ENCODE data around the gene TMEM134. TPM values are rescaled to one million over a fixed set of nuclear protein-coding genes. Genes with fewer than 3 reads are reported as not detected.
A peak's percentile ranks its signal among the peaks of the same experiment; 100 is the strongest.
"Not testable (repeated sequence)": the region's sequence is repeated elsewhere in the genome, so short reads cannot be mapped to it uniquely, and the experiment has no call there.

TMEM134 gene
- polyA plus RNA-seq, 3 donors = 40.3 to 67.0 (median 54.6) TPM

DNA sequence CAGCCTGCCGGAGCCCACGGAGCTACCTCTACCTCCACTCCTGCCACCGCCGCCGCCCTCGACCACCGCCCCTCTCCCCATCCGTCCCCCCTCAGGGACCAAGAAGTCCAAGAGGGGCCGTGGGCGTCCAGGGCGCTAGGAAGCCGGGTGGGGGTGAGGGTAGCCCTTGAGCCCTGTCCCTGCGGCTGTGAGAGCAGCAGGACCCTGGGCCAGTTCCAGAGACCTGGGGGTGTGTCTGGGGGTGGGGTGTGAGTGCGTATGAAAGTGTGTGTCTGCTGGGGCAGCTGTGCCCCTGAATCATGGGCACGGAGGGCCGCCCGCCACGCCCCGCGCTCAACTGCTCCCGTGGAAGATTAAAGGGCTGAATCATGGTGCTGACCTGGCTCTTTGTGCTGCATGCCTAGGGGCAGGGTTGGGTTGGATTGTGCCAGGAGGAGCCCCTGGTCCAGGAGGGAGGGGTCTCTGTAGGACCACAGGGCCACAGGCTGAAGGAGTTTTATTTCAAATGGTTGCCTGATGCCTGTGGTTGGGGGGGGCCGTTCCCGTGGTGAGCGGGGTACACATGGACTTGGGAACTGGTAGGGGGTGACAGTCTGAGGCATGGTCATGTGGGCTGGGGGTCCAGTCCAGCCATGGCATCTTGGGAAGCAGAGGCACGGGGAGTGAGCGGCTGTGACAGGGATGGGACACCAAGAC is 33.9 kb downstream of the TMEM134 start:
- no peak for DNase-seq (ENCODE audit: extremely low read depth in 1 of 11, low read depth in 9 of 11, low spot score in 4 of 11)

DNA sequence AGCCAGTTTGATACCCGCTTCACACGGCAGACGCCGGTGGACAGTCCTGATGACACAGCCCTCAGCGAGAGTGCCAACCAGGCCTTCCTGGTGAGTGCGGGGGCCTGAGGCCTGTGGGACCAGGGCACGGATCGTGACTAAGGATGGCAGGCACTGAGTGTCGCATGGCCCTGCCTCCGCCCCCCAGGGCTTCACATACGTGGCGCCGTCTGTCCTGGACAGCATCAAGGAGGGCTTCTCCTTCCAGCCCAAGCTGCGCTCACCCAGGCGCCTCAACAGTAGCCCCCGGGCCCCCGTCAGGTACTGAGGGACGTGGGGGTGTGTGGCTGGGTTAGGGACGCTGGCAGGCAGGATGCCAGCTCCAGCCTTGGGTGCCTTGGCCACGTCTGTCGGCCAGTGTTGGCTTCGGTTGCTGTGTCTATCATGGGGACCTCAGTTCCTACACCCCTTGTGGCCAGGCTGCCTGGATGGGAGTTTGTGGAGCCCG is 34.6 kb downstream of the TMEM134 start:
- DNase-seq (ENCODE audit: extremely low read depth in 1 of 11, low read depth in 9 of 11, low spot score in 4 of 11) = no peak

DNA sequence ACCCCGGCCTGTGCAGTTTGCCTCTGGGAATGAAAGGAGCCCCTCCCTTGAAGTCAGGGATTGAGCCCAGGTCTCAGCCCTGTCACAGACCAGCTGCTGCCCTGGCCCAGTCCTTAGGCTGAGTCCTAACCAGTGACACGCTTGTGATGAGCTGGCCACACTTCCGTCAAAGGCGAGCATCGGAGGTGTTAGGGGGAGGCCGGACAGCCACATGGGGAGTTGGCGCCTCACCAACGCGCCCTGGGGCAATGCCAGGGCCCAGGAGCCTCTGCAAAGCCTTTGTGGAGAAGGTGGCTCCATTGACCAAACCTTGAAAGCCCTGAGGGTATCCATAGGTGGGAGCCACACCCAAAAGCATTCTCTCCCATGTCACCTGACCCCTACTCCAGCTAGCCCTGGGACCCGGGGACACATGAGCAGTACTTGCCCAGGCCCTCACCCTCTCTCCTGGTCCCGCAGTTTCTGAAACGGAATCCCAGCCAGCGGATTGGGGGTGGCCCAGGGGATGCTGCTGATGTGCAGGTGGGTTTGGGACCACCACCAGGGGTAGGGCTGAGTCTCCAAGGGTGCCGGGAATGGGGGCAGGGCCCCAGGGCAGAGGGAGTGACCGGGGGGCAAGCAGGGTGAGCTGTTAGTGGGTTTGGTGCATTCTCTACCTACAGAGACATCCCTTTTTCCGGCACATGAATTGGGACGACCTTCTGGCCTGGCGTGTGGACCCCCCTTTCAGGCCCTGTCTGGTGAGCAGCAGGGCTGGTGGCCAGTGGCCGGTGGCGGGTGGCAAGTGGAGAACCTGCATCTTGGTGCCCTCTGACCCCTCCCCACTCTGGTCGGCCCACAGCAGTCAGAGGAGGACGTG is 35.3 kb downstream of the TMEM134 start:
- no peak for DNase-seq (ENCODE audit: extremely low read depth in 1 of 11, low read depth in 9 of 11, low spot score in 4 of 11)

DNA sequence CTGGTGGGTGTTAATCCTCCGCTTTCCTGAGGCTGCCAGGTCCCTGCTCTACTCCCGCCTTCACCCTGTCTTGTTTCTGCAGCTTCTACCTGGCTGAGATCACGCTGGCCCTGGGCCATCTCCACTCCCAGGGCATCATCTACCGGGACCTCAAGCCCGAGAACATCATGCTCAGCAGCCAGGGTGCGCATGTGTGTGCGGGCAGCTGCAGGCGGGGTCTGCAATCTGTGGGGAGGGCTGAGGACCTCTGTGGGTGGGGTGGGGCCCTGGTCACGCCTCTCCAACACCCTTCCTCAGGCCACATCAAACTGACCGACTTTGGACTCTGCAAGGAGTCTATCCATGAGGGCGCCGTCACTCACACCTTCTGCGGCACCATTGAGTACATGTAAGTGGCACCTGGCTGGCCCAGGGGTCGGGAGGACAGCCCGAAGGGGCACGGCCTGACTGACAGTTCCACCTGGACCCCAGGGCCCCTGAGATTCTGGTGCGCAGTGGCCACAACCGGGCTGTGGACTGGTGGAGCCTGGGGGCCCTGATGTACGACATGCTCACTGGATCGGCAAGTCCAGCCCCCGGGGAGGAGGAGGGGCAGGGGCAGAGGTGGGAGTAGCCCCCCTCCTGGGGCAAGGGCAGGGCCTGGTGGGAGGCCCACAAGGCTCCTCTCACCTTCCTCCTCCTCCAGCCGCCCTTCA is 36.2 kb downstream of the TMEM134 start:
- no peak for DNase-seq (ENCODE audit: extremely low read depth in 1 of 11, low read depth in 9 of 11, low spot score in 4 of 11)

DNA sequence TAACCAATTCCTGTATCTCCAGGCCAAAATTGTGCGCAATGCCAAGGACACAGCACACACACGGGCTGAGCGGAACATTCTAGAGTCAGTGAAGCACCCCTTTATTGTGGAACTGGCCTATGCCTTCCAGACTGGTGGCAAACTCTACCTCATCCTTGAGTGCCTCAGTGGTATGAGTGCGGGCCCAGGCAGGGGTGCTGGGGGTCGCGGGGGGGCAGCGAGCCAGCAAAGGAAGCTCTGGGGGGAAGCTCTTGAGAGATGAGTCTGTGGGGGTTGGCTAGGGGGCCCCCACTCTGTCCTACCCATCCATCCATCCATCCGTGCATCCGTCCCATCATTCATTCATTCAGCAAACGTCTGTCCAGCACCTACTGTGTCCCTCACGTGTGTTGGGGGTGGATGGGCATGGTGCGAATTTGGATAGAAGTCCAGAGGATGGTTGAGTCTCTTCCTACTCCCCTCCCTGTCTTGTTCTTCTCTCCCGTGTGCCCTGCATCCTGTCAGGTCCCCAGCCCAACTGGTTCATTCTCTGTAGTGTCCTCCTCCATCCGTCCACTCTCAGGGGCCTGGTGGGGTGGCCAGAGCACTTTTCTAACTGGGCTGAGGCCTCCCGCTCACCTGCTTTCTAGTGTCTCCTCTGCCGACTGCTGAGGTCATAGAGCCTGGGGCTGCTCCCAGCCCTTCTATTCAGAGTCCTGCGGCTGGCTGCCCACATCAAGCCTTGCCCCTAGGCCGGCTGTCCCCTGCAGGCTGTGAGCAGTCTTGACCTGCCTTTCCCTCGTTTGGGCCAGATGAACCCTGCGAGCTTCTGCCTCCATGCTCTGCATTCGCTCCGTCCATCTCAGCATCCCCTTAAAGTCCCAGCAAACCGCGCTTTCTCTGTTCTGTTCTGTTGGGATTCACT is 37.5 kb downstream of the TMEM134 start:
- no peak for DNase-seq (ENCODE audit: extremely low read depth in 1 of 11, low read depth in 9 of 11, low spot score in 4 of 11)

DNA sequence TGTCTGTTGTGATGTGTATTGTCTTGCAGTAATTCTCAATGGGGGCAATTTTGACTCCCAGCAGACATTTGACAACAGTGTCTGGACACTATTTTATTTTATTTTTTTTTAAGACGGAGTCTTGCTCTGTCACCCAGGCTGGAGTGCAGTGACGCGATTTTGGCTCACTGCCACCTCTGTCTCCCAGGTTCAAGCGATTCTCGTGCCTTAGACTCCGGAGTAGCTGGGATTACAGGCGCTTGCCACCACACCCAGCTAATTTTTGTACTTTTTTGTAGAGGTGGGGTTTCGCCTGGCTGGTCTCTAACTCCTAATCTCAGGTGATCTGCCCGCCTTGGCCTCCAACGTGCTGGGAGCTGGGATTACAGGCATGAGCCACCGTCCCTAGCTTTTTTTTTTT is 39.3 kb downstream of the TMEM134 start:
- no peak for DNase-seq (ENCODE audit: extremely low read depth in 1 of 11, low read depth in 9 of 11, low spot score in 4 of 11)

DNA sequence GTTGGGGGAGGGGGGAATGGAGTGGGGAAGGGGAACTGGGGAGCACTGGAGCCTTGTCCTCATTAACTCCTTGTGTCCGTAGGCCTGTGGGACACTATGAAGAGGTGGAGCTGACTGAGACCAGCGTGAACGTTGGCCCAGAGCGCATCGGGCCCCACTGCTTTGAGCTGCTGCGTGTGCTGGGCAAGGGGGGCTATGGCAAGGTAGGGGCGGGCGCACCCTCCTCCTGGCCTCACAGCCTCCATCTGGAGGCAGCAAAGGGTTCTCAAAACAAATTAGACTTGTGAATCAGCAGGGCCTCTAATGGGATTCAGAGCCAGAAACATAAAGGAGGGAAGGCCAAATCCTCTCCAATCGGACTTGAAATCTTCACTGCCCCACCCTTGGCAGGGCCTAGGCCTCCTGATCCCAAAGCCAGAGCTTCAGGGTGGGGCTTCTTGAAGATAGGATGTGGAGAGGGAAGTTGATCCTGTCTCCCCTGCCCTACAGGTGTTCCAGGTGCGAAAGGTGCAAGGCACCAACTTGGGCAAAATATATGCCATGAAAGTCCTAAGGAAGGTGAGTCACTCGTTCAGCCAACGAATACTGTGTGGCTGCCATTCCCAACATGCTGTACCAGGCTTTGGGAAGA is 39.9 kb downstream of the TMEM134 start:
- no peak for DNase-seq (ENCODE audit: extremely low read depth in 1 of 11, low read depth in 9 of 11, low spot score in 4 of 11)

DNA sequence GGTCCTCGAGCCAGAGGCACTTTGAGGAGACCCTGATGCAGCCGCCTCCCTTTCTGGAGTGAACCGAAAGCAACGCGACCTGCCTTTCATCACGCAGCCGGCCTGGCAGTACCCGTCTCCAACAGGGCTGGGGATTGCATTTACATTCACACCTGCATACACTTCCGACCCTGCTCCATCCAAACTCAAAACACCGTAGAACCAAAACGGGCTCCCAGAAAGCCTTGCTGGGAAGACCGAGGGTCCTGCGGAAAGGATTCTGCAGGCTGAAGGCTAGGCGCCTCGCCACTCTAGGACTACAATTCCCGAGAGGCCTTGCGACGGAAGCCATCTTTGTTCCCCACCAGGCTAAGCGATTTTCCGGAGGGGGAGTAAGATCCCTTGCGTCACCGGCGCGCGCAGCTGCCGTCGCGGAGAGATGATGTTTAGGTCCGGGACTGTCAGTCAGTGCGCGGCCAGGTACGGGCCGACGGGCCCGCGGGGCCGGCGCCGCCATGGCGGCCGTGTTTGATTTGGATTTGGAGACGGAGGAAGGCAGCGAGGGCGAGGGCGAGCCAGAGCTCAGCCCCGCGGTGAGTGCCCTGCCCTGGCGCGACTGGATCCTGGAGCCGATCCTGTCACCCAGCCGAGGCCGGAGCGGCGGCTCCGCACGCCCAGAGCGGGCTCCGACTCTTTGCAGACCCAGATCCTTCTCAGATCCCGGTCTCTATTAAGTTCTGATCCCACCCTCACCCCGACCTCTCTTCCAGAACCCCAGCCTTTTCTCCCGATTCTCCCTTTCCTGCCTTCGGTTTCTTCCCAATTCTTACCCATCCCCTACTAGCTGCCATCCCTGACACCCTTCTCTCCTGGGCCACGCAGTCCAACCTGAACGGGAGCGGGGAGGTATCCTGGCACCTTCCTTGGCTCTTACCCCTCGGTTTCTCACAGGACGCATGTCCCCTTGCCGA is 40.7 kb downstream of the TMEM134 start, which contains the start of gene RPS6KB2:
Gene RPS6KB2 (plus strand): TSS at position 443 of the 950 bp plus-strand sequence. CDS start 52 bp downstream, at position 495.
- DNase-seq (ENCODE audit: extremely low read depth in 1 of 11, low read depth in 9 of 11, low spot score in 4 of 11) = peak; percentile 94 to 99 (median 97)

DNA sequence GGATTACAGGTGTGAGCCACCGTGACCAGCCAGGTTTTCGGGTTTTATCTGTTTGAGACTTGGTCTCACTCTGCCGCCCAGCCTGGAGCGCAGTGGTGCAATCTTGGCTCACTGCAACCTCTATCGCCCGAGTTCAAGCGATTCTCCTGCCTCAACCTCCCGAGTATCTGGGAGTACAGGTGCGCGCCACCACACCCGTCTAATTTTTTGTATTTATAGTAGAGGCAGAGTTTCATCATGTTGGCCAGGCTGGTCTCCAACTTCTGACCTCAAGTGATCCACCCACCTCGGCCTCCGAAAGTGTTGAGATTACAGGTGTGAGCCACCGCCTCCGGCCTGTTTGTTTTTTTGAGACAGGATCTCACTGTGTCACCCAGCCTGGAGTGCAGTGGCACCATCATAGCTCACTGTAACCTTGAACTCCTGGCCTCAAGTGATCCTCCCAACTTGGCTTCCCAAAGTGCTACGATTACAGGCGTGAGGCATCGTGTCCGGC is 41.6 kb downstream of the TMEM134 start:
- DNase-seq (ENCODE audit: extremely low read depth in 1 of 11, low read depth in 9 of 11, low spot score in 4 of 11) = not testable (repeated sequence)

DNA sequence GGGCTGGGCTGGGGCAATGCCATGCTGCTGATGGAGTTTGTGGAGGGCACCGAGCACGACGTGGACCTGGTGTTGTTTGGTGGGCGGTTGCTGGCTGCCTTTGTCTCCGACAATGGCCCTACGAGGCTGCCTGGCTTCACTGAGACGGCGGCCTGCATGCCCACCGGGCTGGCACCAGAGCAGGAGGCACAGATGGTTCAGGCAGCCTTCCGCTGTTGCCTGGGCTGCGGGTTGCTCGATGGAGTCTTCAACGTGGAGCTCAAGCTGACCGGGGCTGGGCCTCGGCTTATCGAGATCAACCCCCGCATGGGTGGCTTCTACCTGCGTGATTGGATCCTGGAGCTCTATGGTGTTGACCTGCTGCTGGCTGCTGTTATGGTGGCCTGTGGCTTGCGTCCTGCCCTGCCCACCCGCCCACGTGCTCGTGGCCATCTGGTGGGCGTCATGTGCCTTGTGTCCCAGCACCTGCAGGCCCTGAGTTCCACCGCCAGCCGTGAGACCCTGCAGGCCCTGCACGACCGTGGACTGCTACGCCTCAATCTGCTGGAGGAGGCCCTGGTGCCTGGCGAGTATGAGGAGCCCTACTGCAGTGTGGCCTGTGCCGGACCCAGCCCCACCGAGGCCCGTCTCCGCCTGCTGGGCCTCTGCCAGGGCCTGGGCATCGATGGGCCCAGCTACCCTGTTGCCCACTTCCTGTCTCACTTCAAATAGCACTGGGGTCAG is 45.0 kb downstream of the TMEM134 start:
- no peak for DNase-seq (ENCODE audit: extremely low read depth in 1 of 11, low read depth in 9 of 11, low spot score in 4 of 11)

DNA sequence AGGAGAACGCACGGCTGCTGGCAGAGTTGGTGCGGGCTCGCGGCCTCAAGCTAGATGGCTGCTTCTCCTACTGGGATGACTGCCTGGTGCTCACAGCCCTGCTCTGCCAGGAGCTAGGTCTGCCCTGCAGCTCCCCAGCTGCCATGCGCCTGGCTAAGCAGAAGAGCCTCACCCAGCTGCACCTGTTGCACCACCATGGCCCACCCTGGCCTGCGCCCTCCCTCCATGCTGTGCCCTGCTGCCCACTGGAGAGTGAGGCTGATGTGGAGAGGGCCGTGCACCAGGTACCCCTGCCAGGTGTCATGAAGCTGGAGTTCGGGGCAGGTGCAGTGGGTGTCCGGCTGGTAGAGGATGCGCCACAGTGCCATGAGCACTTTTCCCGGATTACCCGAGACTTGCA is 45.6 kb downstream of the TMEM134 start:
- DNase-seq (ENCODE audit: extremely low read depth in 1 of 11, low read depth in 9 of 11, low spot score in 4 of 11) = no peak

DNA sequence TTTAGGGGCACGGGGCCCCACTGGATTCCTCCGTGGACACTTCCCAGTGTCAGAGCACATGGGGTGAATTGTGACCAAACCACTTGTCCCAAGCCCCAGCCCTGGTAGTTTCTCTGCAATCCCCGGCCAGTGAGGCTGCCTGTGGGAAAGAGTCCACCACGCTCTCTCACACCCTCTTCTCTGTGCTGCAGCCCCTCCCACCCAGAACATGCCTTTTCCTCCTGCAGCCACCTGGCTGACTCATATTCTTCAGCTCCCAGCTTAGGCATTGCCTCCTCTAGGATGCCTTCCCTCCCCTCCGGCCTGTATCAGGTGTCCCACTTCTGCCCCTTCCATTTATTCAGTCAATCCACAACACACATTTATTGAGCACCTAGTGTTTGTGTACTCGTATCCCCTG is 46.2 kb downstream of the TMEM134 start:
- DNase-seq (ENCODE audit: extremely low read depth in 1 of 11, low read depth in 9 of 11, low spot score in 4 of 11) = no peak

DNA sequence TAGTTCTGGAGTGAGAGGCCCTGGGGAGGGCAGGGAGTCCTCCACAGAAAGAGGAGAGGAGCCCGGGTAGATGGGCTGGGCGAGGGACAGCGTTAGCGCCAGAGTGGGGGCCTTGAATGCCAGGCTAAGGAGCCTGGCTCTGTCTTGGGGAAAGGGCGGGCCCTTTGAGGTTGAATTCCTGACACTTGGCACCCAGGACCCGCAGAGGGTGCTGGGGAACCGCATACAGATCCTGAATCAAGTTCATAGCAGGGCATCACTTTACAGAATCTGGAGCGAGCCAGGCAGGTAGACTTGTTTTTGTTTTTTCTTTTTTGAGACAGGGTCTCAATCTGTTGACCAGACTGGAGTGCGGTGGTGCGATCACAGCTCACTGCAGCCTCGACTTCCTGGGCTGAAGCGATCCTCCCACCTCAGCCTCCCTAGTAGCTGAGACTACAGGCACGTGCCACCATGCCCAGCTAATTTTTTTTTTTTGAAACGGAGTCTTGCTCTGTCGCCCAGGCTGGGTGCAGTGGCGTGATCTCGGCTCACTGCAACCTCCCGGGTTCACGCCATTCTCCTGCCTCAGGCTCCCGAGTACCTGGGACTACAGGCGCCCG is 47.5 kb downstream of the TMEM134 start:
- DNase-seq (ENCODE audit: extremely low read depth in 1 of 11, low read depth in 9 of 11, low spot score in 4 of 11) = no peak

DNA sequence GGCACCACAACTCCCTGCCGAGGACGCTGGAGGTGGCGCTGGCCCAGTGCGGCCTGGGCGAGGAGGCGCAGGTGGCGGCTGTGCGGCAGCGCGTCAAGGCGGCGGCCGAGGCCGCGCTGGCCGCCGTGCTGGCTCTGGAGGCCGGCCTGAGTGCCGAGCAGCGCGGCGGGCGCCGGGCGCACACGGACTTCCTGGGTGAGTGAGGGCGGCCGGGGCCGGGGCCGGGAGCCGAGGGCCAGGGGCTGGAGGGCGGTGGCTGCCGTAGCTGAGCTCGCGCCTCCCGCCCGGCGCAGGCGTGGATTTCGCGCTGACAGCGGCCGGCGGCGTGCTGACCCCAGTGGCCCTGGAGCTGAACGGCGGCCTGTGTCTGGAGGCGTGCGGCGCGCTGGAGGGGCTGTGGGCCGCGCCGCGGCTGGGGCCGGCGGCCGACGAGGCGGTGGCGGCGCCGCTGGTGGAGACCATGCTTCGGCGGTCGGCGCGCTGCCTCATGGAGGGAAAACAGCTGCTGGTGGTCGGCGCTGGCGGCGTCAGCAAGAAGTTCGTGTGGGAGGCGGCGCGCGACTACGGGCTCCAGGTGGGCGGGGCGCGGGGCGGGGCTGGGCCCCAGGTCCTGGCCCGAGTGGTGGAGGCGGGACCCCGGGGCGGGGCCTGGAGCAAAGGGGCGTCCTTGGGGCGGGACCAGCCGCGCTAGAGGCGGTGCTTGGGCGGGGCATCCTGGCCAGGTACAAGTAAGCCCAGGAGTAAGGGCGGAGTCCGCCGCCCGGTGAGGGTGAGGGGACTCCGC is 48.2 kb downstream of the TMEM134 start:
- DNase-seq (ENCODE audit: extremely low read depth in 1 of 11, low read depth in 9 of 11, low spot score in 4 of 11) = peak; percentile 71 to 94 (median 91)

DNA sequence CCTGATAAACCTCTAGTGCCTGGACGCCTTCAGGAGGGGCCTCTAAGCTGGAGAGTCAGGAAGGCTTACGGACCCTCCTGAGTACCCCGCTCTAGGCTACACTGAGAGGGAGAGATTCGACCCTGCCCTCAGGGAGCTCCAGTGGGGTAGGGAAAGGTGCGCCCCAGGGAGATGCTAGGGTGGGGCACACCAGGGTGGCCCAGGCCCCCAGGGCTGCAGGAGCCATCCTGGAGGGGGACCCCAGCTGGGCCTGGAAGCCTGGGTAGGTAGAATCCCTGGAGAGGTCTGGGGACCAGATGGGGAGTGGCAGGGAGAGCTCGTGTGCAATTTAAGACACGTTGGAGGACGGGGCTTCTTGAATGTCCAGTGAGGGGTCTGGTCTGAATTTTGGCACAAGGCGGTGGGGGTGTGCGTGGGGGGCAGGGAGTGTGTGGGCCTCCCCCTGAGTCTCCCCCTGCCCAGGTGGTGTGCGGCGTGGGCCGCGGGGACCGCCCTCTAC is 48.9 kb downstream of the TMEM134 start:
- DNase-seq (ENCODE audit: extremely low read depth in 1 of 11, low read depth in 9 of 11, low spot score in 4 of 11) = no peak

Measured in renal cortex interstitium (tissue), 11 donors.